C4-2B (cell line): ENCODE data around the gene DCXR.

Source experiments
- CTCF ChIP-seq: fragments of 450-650 bp; conservative IDR thresholded peaks from 2 replicates; pipeline ENCODE4 v1.5.1; 2017; ENCODE audit warnings: mild to moderate bottlenecking
- ZFX ChIP-seq: fragments of 450-650 bp; IDR thresholded peaks from 2 replicates; pipeline ENCODE4 v1.6.1; 2017

GRCh38 chr17:82053556-82054263 lies 16.2 kb upstream of the DCXR start:
- TF ChIP-seq CTCF (no peak), ZFX (no peak)
